Lower leg skin (tissue), 4 donors: ENCODE measurements around the gene SOX5. TPM values are rescaled to one million over a fixed set of nuclear protein-coding genes. Genes with fewer than 3 reads are reported as not detected.

Source experiments
- DNase-seq, 2 donors: peaks; one replicate each; pipeline ENCODE4 v3.0.0-alpha.2; 2019; ENCODE audit warnings: low spot score in 2 of 2
- H3K4me3 ChIP-seq: fragments of 200-600 bp; sonication (generic); 2 replicates; pipeline ENCODE4 v1.5.1; 2017; ENCODE audit warnings: mild to moderate bottlenecking, low read depth; ENCODE audit not compliant: poor library complexity, severe bottlenecking
- POLR2A ChIP-seq, 2 donors: fragments of 450-650 bp; IDR thresholded peaks; one replicate each; pipeline ENCODE4 v1.6.1; 2016 to 2017; ENCODE audit warnings: antibody characterized with exemption in 2 of 2, mild to moderate bottlenecking in 1 of 2, moderate library complexity in 1 of 2
- WGBS, 2 donors: methylation state at CpG; one replicate each; pipeline ENCODE4 v1.1.5; 2018; 5-methylcytosine and 5-hydroxymethylcytosine counted together
- intact Hi-C: fragments of 100-400 bp; cut with DNase I; formaldehyde crosslinking; loops from one replicate; pipeline ENCODE4 v1.15.0; 2023; ENCODE audit warnings: low total_unique reads
- total RNA-seq, 4 donors: library from RNA; depleted of rRNA; stranded (reverse); fragments of >200 nt; gene quantifications; one replicate each; pipeline ENCODE4 v1.1.0, GENCODE V29; 2016
- TF ChIP-seq, protein P1 (sequence below), 3 donors: fragments of 450-650 bp; IDR thresholded peaks; one replicate each; pipeline ENCODE4 v1.5.1; 2016; ENCODE audit warnings: antibody characterized with exemption in 3 of 3, mild to moderate bottlenecking in 3 of 3, moderate library complexity in 2 of 3

The SOX5 gene
- total RNA-seq, 4 donors from 2014 or later = 23.7 to 59.7 (median 33.6) TPM

DNA sequence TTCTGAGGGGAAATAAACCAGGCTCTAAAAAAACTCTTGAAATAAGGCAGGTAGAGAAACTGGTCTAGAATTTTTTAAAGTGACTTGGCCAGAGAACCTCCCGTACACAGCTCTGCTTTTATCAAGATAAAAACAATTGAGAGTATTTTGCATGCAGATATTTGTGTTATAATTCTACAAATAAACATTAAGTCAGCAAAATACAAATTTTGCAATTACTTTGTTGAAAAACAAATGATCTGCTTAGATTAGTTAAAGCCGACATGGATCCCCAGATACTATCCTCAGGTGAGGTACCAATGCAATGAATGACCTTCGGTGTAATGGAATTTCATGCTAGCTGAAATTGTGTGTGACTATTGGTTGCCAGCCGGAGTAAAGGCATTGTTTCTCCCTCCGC, 197.2 kb downstream of the SOX5 start:
- 91 to 95% methylated on average over 5 of the region's 5 CpGs for WGBS, 2 donors
- TF ChIP-seq, protein P1, sequence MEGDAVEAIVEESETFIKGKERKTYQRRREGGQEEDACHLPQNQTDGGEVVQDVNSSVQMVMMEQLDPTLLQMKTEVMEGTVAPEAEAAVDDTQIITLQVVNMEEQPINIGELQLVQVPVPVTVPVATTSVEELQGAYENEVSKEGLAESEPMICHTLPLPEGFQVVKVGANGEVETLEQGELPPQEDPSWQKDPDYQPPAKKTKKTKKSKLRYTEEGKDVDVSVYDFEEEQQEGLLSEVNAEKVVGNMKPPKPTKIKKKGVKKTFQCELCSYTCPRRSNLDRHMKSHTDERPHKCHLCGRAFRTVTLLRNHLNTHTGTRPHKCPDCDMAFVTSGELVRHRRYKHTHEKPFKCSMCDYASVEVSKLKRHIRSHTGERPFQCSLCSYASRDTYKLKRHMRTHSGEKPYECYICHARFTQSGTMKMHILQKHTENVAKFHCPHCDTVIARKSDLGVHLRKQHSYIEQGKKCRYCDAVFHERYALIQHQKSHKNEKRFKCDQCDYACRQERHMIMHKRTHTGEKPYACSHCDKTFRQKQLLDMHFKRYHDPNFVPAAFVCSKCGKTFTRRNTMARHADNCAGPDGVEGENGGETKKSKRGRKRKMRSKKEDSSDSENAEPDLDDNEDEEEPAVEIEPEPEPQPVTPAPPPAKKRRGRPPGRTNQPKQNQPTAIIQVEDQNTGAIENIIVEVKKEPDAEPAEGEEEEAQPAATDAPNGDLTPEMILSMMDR (IDR thresholded peaks at IDR 0.05) = no peak
- no peak for TF ChIP-seq POLR2A (IDR thresholded peaks at IDR 0.05)
- no peak overlapping the region for H3K4me3 ChIP-seq
- no peak for DNase-seq
- intact Hi-C loops = no loop called here

DNA sequence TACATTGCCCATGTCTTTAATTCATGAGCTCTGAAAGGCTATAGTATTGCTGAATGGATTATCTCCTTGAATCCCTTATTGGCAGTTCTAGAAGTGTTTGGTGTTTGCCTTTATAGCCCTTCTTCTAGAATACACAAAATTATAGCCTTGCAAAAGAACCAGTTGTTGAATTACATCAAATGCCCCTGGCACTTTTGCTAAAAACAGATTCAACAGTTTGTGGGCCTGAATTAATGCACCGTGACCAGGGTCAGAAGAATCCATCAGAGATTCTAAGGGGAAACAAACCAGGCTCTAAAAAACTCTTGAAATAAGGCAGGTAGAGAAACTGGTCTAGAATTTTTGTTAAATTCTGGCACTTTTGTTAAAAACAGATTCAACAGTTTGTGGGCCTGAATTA, 197.8 kb downstream of the SOX5 start:
- intact Hi-C loops = no loop called here
- DNase-seq = no peak
- WGBS, 2 donors = 77 to 93% methylated on average over 1 of the region's 1 CpG
- TF ChIP-seq, protein P1 (IDR thresholded peaks at IDR 0.05) = no peak
- no peak overlapping the region for H3K4me3 ChIP-seq

DNA sequence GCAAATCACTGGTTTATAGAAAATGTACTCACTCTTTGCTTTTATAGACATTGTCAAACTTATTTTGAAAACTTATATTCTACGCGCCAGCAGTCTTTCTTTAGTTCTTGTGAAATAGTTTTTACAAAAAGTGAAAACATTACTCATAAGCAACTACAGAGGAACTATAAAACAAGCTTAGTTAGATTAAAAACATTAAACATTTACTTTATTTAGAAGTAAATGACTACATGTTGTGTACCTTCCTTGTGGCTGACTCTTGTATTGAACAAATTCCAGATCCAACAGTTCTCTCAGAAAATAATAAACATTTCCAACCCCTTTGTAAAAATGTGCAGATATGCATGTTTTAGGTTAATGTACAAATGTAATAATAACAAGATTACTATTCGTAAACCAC, 198.5 kb downstream of the SOX5 start:
- no peak overlapping the region for H3K4me3 ChIP-seq
- TF ChIP-seq, protein P1 (IDR thresholded peaks at IDR 0.05) = no peak
- no peak for TF ChIP-seq POLR2A (IDR thresholded peaks at IDR 0.05)
- 87 to 93% methylated on average over 3 of the region's 3 CpGs for whole genome bisulfite sequencing, 2 donors
- intact Hi-C loops = no loop called here
- DNase-seq = no peak

DNA sequence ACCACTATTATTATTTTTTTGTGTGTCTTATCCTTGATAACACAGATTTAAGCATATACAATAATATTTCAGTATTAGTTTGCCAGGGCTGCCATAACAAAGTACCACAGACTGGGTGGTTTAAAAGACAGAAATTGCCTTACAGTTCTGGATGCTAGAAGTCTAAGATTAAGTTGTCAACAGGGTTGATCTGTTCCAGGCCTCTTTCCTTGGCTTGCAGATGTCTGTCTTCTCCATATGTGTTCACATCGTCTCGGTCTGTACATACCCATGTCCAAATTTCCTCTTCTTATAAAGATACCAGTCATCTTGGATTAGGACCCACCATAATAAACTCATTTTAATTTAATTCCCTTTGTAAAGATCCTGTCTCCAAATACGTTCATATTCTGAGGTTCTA, 204.8 kb downstream of the SOX5 start:
- no peak for TF ChIP-seq POLR2A (IDR thresholded peaks at IDR 0.05)

DNA sequence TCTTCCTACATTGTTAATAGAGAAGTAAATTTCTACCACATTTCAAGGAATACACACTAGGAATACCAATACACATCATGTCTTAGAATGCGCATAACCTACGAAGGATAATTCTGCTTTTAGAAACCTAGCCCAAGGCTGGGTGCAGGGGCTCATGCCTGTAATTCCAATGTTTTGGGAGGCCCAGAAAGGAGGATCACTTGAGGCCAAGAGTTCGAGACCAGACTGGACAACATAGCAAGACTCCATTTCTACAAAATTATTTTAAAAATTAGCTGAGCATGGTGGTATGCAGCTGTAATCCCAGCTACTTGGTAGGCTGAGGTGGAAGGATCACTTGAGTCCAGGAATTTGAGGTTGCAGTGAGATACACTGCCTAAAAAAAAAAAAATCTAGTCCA, 206.9 kb downstream of the SOX5 start:
- TF ChIP-seq, protein P1 (IDR thresholded peaks at IDR 0.05) = no peak
- TF ChIP-seq POLR2A (IDR thresholded peaks at IDR 0.05) = no peak
- intact Hi-C loops = no loop called here
- no peak for DNase-seq
- 94 to 96% methylated on average over 3 of the region's 3 CpGs for WGBS, 2 donors
- no peak overlapping the region for H3K4me3 ChIP-seq

More for the DNA sequence above, 204.8 kb downstream of the SOX5 start:
- no peak overlapping the region for H3K4me3 ChIP-seq
- intact Hi-C loops = no loop called here
- WGBS, 2 donors = 67 to 75% methylated on average over 3 of the region's 3 CpGs
- DNase-seq = no peak

DNA sequence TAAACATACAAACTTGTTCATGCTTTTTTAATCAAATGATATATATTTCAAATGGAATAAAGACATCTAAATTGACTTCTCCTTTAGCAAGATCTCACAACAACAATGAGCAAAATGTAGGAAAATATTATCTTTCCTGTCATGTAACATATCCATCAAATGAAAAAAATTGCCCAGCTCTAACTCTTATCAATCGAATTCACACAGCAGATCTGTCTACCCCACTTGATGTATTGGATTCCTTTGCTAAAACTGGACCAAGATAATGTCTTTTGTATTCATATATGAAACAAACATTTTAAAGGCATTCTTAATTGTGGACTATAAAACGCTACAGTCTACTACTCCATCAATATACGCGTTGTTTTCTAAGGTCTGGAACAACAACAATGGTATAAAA, 218.0 kb downstream of the SOX5 start:
- DNase-seq = no peak
- intact Hi-C loops = no loop called here
- no peak overlapping the region for H3K4me3 ChIP-seq
- 89 to 90% methylated on average over 4 of the region's 4 CpGs for WGBS, 2 donors
- TF ChIP-seq, protein P1 (IDR thresholded peaks at IDR 0.05) = no peak
- no peak for TF ChIP-seq POLR2A (IDR thresholded peaks at IDR 0.05)
